ENCODE data around the gene MTCL1. TPM values are rescaled to one million over a fixed set of nuclear protein-coding genes. Genes with fewer than 3 reads are reported as not detected.

Gene MTCL1
- total and polyA plus RNA-seq, 9 of the 15 experiments (the other 6 are each of a cell fraction or from before 2014, with no cell fraction given), result 0.21 to 7.4 (median 3.7) TPM

DNA sequence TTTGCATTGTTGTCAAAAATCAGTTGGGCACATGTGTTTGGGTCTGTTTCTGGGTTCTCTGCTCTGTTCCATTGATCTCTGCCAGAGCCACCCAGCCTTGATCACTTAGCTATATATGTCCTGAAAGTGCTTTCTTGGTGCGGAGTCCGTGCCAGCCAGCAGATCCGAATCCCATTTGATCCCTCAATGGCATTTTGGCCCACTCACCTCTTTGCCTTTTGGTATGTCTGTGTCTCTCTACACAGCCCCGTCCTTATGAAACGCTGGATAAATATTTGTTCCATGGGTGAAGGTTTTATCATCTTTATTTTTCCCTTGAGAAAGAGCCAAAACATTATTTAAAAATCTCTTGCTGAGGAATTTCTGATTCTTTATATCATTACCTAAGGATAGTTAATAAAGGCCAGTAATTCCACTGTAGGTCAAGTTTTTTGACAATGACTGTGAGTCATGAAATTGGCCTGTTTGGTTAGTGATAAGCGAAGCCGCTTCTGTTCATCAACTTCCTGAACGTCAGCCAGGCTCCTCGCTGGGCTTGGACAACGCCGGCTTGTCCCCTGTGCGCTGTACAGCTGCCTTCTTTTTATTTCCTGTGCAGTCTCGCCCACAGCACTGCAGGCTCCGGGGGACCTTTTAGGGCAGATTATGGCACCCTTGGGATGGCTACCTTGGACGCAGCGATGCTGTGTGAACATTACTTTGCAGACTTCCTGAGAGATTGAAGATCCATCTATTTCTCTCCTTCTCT is 24.9 kb downstream of the MTCL1 start (continued):
- TF ChIP-seq, protein P1, sequence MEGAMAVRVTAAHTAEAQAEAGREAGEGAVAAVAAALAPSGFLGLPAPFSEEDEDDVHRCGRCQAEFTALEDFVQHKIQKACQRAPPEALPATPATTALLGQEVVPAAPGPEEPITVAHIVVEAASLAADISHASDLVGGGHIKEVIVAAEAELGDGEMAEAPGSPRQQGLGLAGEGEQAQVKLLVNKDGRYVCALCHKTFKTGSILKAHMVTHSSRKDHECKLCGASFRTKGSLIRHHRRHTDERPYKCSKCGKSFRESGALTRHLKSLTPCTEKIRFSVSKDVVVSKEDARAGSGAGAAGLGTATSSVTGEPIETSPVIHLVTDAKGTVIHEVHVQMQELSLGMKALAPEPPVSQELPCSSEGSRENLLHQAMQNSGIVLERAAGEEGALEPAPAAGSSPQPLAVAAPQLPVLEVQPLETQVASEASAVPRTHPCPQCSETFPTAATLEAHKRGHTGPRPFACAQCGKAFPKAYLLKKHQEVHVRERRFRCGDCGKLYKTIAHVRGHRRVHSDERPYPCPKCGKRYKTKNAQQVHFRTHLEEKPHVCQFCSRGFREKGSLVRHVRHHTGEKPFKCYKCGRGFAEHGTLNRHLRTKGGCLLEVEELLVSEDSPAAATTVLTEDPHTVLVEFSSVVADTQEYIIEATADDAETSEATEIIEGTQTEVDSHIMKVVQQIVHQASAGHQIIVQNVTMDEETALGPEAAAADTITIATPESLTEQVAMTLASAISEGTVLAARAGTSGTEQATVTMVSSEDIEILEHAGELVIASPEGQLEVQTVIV (CRISPR knock-in tag; IDR thresholded peaks at IDR 0.05; ENCODE audit: borderline replicate concordance), result no peak
- TF ChIP-seq YBX1 (IDR thresholded peaks at IDR 0.05) (no peak), L3MBTL2 (IDR thresholded peaks at IDR 0.05) (peak; percentile 45), NR3C1 (CRISPR knock-in tag; IDR thresholded peaks at IDR 0.05) (no peak), SUPT5H (IDR thresholded peaks at IDR 0.05) (no peak), BRF1 (IDR thresholded peaks at IDR 0.05; ENCODE audit: borderline replicate concordance, extremely low read depth, insufficient read length) (no peak), SNRNP70 (optimal IDR thresholded peaks at IDR 0.05; ENCODE audit: low read depth, low read length) (no peak)
- TF ChIP-seq, protein P2, sequence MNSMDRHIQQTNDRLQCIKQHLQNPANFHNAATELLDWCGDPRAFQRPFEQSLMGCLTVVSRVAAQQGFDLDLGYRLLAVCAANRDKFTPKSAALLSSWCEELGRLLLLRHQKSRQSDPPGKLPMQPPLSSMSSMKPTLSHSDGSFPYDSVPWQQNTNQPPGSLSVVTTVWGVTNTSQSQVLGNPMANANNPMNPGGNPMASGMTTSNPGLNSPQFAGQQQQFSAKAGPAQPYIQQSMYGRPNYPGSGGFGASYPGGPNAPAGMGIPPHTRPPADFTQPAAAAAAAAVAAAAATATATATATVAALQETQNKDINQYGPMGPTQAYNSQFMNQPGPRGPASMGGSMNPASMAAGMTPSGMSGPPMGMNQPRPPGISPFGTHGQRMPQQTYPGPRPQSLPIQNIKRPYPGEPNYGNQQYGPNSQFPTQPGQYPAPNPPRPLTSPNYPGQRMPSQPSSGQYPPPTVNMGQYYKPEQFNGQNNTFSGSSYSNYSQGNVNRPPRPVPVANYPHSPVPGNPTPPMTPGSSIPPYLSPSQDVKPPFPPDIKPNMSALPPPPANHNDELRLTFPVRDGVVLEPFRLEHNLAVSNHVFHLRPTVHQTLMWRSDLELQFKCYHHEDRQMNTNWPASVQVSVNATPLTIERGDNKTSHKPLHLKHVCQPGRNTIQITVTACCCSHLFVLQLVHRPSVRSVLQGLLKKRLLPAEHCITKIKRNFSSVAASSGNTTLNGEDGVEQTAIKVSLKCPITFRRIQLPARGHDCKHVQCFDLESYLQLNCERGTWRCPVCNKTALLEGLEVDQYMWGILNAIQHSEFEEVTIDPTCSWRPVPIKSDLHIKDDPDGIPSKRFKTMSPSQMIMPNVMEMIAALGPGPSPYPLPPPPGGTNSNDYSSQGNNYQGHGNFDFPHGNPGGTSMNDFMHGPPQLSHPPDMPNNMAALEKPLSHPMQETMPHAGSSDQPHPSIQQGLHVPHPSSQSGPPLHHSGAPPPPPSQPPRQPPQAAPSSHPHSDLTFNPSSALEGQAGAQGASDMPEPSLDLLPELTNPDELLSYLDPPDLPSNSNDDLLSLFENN (IDR thresholded peaks at IDR 0.05; ENCODE audit: low read depth in 2 of 2, low read length in 2 of 2), result peak in 1 of 2 experiments; percentile 32; a peak in 1 of 4 replicates
- TF ChIP-seq, protein P3, sequence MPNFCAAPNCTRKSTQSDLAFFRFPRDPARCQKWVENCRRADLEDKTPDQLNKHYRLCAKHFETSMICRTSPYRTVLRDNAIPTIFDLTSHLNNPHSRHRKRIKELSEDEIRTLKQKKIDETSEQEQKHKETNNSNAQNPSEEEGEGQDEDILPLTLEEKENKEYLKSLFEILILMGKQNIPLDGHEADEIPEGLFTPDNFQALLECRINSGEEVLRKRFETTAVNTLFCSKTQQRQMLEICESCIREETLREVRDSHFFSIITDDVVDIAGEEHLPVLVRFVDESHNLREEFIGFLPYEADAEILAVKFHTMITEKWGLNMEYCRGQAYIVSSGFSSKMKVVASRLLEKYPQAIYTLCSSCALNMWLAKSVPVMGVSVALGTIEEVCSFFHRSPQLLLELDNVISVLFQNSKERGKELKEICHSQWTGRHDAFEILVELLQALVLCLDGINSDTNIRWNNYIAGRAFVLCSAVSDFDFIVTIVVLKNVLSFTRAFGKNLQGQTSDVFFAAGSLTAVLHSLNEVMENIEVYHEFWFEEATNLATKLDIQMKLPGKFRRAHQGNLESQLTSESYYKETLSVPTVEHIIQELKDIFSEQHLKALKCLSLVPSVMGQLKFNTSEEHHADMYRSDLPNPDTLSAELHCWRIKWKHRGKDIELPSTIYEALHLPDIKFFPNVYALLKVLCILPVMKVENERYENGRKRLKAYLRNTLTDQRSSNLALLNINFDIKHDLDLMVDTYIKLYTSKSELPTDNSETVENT (CRISPR knock-in tag; IDR thresholded peaks at IDR 0.05), result no peak

All from K562 (cell line).